CD4-positive, alpha-beta memory T cell (primary cell): ENCODE results near the gene OSBP2. TPM values are rescaled to one million over a fixed set of nuclear protein-coding genes. Genes with fewer than 3 reads are reported as not detected.

Experiments used
- CTCF ChIA-PET: fragments of 350-600 bp; sonication (Branson Sonifier 250); formaldehyde crosslinking; loops from one replicate; lab custom pipeline; 2021; ENCODE audit warnings: inconsistent platforms; ENCODE audit not compliant: partially characterized antibody; lab: Charles Lee
- POLR2A ChIA-PET: fragments of 350-600 bp; sonication (Branson Sonifier 250); formaldehyde crosslinking; loops from one replicate; lab custom pipeline; 2021; ENCODE audit not compliant: partially characterized antibody; lab: Charles Lee
- DNase-seq, 5 donors: peaks; one replicate each; pipeline versions ENCODE4 v3.0.0 to v3.0.0-alpha.2; 2020 to 2022; ENCODE audit warnings: mixed read lengths in 1 of 5
- H3K27ac ChIP-seq: one replicate; pipeline ENCODE4 v1.7.0; 2013; ENCODE audit warnings: low read depth, low read length
- H3K27me3 ChIP-seq: 2 replicates; pipeline ENCODE4 v1.7.0; 2013; ENCODE audit warnings: mild to moderate bottlenecking, low read length, moderate library complexity; ENCODE audit not compliant: insufficient read depth
- H3K36me3 ChIP-seq: 2 replicates; pipeline ENCODE4 v1.7.0; 2013; ENCODE audit warnings: mild to moderate bottlenecking, low read length, moderate library complexity; ENCODE audit not compliant: insufficient read depth
- H3K4me1 ChIP-seq: 2 replicates; pipeline ENCODE4 v1.7.0; 2013; ENCODE audit warnings: mild to moderate bottlenecking, low read length, moderate library complexity; ENCODE audit not compliant: insufficient read depth
- H3K4me3 ChIP-seq, 2 donors: one replicate each; pipeline ENCODE4 v1.7.0; 2013; ENCODE audit warnings: low read length in 2 of 2, mild to moderate bottlenecking in 1 of 2
- H3K9me3 ChIP-seq, 2 donors: one replicate each; pipeline ENCODE4 v1.7.0; 2013; ENCODE audit warnings: low read length in 2 of 2, control low read depth in 1 of 2; ENCODE audit not compliant: control insufficient read depth in 1 of 2
- H3K27ac Mint-ChIP-seq, 7 donors: one replicate each; pipeline ENCODE4 v1.8.0; 2020 to 2021; ENCODE audit warnings: mixed read lengths in 7 of 7, mild to moderate bottlenecking in 6 of 7, inconsistent platforms in 3 of 7, moderate library complexity in 3 of 7
- H3K27me3 Mint-ChIP-seq, 2 donors: one replicate each; pipeline ENCODE4 v1.8.0; 2020 to 2021; ENCODE audit warnings: mixed read lengths in 2 of 2
- H3K36me3 Mint-ChIP-seq, 2 donors: one replicate each; pipeline ENCODE4 v1.8.0; 2020 to 2021; ENCODE audit warnings: mixed read lengths in 2 of 2, inconsistent platforms in 1 of 2, mild to moderate bottlenecking in 1 of 2
- H3K4me1 Mint-ChIP-seq, 4 donors: one replicate each; pipeline ENCODE4 v1.8.0; 2020 to 2021; ENCODE audit warnings: mixed read lengths in 4 of 4, mild to moderate bottlenecking in 1 of 4
- H3K4me3 Mint-ChIP-seq, 8 donors: one replicate each; pipeline ENCODE4 v1.8.0; 2020 to 2021; ENCODE audit warnings: mixed read lengths in 8 of 8, mild to moderate bottlenecking in 7 of 8, moderate library complexity in 6 of 8, inconsistent platforms in 3 of 8
- H3K9me3 Mint-ChIP-seq, 8 donors: one replicate each; pipeline ENCODE4 v1.8.0; 2020 to 2021; ENCODE audit warnings: mixed read lengths in 8 of 8, mild to moderate bottlenecking in 5 of 8, inconsistent platforms in 3 of 8, moderate library complexity in 1 of 8
- intact Hi-C: fragments of 100-400 bp; cut with micrococcal nuclease; formaldehyde crosslinking; loops from one replicate; pipeline ENCODE4 v1.15.1; 2023
- polyA plus RNA-seq, 2 donors: library from polyadenylated mRNA; unstranded; fragments of 300-500 nt; fragmentation: Illumina TruSeq; gene quantifications; one replicate each; pipeline ENCODE4 v1.2.3, GENCODE V29; 2021
- total RNA-seq, 2 experiments: library from RNA; stranded (reverse); gene quantifications; one replicate each; pipeline ENCODE4 v1.2.3, GENCODE V29; 2021

Gene OSBP2
- total and polyA plus RNA-seq, 4 experiments from 2014 or later, result 0.39 to 1.3 (median 0.74) TPM

GRCh38 chr22:30866216-30866615 is 171.5 kb downstream of the OSBP2 start:
- no peaks in the 10 kb centered on the region for H3K36me3 Mint-ChIP-seq
- Histone ChIP-seq H3K27me3 (no peaks in the 10 kb centered on the region), H3K27ac (no peak overlapping the region), H3K9me3 (no peaks in the 10 kb centered on the region), H3K4me3 (no peak overlapping the region), H3K4me1 (no peaks in the 10 kb centered on the region), H3K36me3 (no peaks in the 10 kb centered on the region)
- no peak overlapping the region for H3K27ac Mint-ChIP-seq
- DNase-seq, result no peak
- intact Hi-C loops, result no loop called here
- ChIA-PET CTCF (no interaction called here), POLR2A (no interaction called here)
- no peaks in the 10 kb centered on the region for H3K27me3 Mint-ChIP-seq
- no peaks in the 10 kb centered on the region for H3K9me3 Mint-ChIP-seq
- no peak overlapping the region for H3K4me3 Mint-ChIP-seq
- H3K4me1 Mint-ChIP-seq, result peaks cover 0 to 1% (median 0%) of the 10 kb centered on the region in 4 donors

- Mint-ChIP-seq H3K4me3 (no peak overlapping the region), H3K4me1 (peaks cover 0 to 1% (median 0%) of the 10 kb centered on the region in 4 donors), H3K27me3 (no peaks in the 10 kb centered on the region), H3K36me3 (no peaks in the 10 kb centered on the region), H3K9me3 (no peaks in the 10 kb centered on the region), H3K27ac (no peak overlapping the region)
- intact Hi-C loops, result no loop called here
- DNase-seq, result no peak
- Histone ChIP-seq H3K27ac (no peak overlapping the region), H3K27me3 (no peaks in the 10 kb centered on the region), H3K4me3 (no peak overlapping the region), H3K4me1 (no peaks in the 10 kb centered on the region), H3K36me3 (no peaks in the 10 kb centered on the region), H3K9me3 (no peaks in the 10 kb centered on the region)
- CTCF ChIA-PET, result no interaction called here
- POLR2A ChIA-PET, result no interaction called here
Observed at GRCh38 chr22:30866811-30867271, 172.2 kb downstream of the OSBP2 start.

- H3K36me3 Mint-ChIP-seq, result no peaks in the 10 kb centered on the region
- peaks cover 0 to 1% (median 0%) of the 10 kb centered on the region in 4 donors for H3K4me1 Mint-ChIP-seq
- H3K4me3 ChIP-seq, result no peak overlapping the region
- no peaks in the 10 kb centered on the region for H3K9me3 ChIP-seq
- no peak overlapping the region for H3K27ac ChIP-seq
- ChIA-PET POLR2A (no interaction called here), CTCF (no interaction called here)
- H3K4me3 Mint-ChIP-seq, result no peak overlapping the region
- H3K27ac Mint-ChIP-seq, result no peak overlapping the region
- DNase-seq, result no peak
- no peaks in the 10 kb centered on the region for H3K27me3 ChIP-seq
- H3K27me3 Mint-ChIP-seq, result no peaks in the 10 kb centered on the region
- no peaks in the 10 kb centered on the region for H3K4me1 ChIP-seq
- intact Hi-C loops, result no loop called here
- no peaks in the 10 kb centered on the region for H3K36me3 ChIP-seq
- no peaks in the 10 kb centered on the region for H3K9me3 Mint-ChIP-seq
Observed at GRCh38 chr22:30867746-30868662, 173.3 kb downstream of the OSBP2 start.

GRCh38 chr22:30868663-30869385 is 174.2 kb downstream of the OSBP2 start:
- Mint-ChIP-seq H3K4me3 (no peak overlapping the region), H3K4me1 (peaks cover 0 to 1% (median 0%) of the 10 kb centered on the region in 4 donors), H3K9me3 (no peaks in the 10 kb centered on the region), H3K27me3 (no peaks in the 10 kb centered on the region), H3K36me3 (no peaks in the 10 kb centered on the region), H3K27ac (no peak overlapping the region)
- ChIA-PET POLR2A (no interaction called here), CTCF (no interaction called here)
- DNase-seq, result no peak
- H3K27ac ChIP-seq, result no peak overlapping the region
- H3K4me3 ChIP-seq, result no peak overlapping the region
- no peaks in the 10 kb centered on the region for H3K27me3 ChIP-seq
- H3K9me3 ChIP-seq, result no peaks in the 10 kb centered on the region
- H3K4me1 ChIP-seq, result no peaks in the 10 kb centered on the region
- no peaks in the 10 kb centered on the region for H3K36me3 ChIP-seq
- intact Hi-C loops, result no loop called here

- no peaks in the 10 kb centered on the region for H3K36me3 ChIP-seq
- no peaks in the 10 kb centered on the region for H3K4me1 ChIP-seq
- H3K4me3 ChIP-seq, result no peak overlapping the region
- no peak overlapping the region for H3K27ac ChIP-seq
- no peaks in the 10 kb centered on the region for H3K27me3 ChIP-seq
- intact Hi-C loops, result no loop called here
- Mint-ChIP-seq H3K4me3 (no peak overlapping the region), H3K27ac (peak overlapping the region in 1 of 7 donors; percentile 19), H3K9me3 (no peaks in the 10 kb centered on the region), H3K27me3 (no peaks in the 10 kb centered on the region), H3K36me3 (no peaks in the 10 kb centered on the region), H3K4me1 (peaks cover 0 to 1% (median 0%) of the 10 kb centered on the region in 4 donors)
- CTCF ChIA-PET, result no interaction called here
- DNase-seq, result no peak
- no peaks in the 10 kb centered on the region for H3K9me3 ChIP-seq
- POLR2A ChIA-PET, result no interaction called here
Observed at GRCh38 chr22:30869667-30870395, 175.2 kb downstream of the OSBP2 start.

- Histone ChIP-seq H3K27me3 (no peaks in the 10 kb centered on the region), H3K4me1 (no peaks in the 10 kb centered on the region), H3K36me3 (no peaks in the 10 kb centered on the region), H3K27ac (no peak overlapping the region), H3K9me3 (no peaks in the 10 kb centered on the region), H3K4me3 (no peak overlapping the region)
- peak overlapping the region in 1 of 7 donors; percentile 48 for H3K27ac Mint-ChIP-seq
- ChIA-PET POLR2A (no interaction called here), CTCF (no interaction called here)
- no peaks in the 10 kb centered on the region for H3K27me3 Mint-ChIP-seq
- H3K9me3 Mint-ChIP-seq, result no peaks in the 10 kb centered on the region
- H3K4me1 Mint-ChIP-seq, result peaks cover 0 to 1% (median 0%) of the 10 kb centered on the region in 4 donors
- DNase-seq, result no peak
- no peak overlapping the region for H3K4me3 Mint-ChIP-seq
- intact Hi-C loops, result no loop called here
- no peaks in the 10 kb centered on the region for H3K36me3 Mint-ChIP-seq
Observed at GRCh38 chr22:30870451-30871345, 176.0 kb downstream of the OSBP2 start.
